ENCODE results near the gene HDLBP.

GRCh38 chr2:241237047-241237446 is 78.4 kb downstream of the HDLBP start:
- TF ChIP-seq POLR2A (IDR thresholded peaks at IDR 0.05), result no peak
- TF ChIP-seq, protein P1, sequence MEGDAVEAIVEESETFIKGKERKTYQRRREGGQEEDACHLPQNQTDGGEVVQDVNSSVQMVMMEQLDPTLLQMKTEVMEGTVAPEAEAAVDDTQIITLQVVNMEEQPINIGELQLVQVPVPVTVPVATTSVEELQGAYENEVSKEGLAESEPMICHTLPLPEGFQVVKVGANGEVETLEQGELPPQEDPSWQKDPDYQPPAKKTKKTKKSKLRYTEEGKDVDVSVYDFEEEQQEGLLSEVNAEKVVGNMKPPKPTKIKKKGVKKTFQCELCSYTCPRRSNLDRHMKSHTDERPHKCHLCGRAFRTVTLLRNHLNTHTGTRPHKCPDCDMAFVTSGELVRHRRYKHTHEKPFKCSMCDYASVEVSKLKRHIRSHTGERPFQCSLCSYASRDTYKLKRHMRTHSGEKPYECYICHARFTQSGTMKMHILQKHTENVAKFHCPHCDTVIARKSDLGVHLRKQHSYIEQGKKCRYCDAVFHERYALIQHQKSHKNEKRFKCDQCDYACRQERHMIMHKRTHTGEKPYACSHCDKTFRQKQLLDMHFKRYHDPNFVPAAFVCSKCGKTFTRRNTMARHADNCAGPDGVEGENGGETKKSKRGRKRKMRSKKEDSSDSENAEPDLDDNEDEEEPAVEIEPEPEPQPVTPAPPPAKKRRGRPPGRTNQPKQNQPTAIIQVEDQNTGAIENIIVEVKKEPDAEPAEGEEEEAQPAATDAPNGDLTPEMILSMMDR (IDR thresholded peaks at IDR 0.05), result no peak

Data from Peyer's patch (tissue), 4 donors.